Measurements from ENCODE around the gene MPP3.
"Not testable (repeated sequence)": the region's sequence is repeated elsewhere in the genome, so short reads cannot be mapped to it uniquely, and the experiment has no call there.

The MPP3 gene

GRCh38 chr17:43832976-43833829 is at the start of gene MPP3:
TSS of gene MPP3 (minus strand) at chr17:43833146. CDS start at chr17:43831906, 1,240 bp downstream.
- peak; percentile 97 for DNase-seq (ENCODE audit: low spot score)

DNA sequence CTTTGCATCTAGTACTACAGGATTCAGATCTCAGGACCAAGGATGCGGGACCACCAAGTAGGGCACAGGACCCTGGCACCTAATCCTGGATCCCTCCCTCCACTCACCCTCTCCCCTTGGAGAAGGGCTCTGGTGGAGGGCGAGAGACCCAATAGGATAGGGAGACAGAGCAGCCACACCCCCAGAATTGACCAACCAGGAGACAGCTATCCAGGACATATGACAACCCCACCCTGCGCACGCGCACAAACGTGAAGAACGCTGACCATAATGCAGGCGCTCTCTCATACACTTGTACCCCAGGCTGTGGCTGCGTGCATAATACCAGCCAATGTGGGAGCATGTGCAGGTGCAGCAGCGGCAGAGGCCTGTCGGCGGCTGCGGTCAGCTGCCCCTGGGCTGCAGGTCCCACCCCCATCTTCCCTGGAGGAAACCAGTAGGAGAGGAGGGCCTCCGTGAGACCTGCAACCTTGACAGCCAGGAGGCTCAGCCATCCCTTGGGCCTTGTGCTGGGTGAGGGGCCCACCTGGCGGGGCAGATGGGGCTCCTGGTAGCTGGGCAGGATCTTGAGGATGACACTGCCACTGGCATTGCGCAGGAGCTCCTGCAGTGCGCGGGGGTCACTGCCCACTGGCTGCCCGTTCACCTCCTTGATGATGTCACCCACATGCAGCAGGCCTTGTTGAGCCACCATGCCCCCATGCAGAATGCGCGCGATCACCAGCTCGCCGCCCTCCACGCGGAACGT is 49.0 kb upstream of the MPP3 start:
- no peak for DNase-seq (ENCODE audit: low spot score)

DNA sequence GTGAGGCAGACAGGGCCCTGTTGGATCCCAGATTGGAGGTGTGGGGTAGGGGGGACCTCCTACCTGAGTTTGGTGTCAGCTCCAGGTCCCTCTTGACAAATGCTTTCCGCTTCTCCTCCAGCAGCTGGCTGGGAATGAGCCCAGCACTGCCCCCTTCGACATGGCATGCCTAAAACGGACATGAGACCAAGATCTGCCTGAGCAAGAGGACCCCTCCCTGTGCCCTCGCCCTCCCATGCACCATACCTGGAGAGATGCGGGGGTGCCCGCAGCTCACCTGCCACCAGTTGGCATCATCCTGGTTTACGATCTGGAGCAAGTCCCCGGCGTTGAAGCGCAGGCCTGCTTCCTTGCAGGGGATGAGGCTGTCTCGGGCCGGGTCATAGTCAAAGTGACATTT is 48.2 kb upstream of the MPP3 start:
- no peak for DNase-seq (ENCODE audit: low spot score)

DNA sequence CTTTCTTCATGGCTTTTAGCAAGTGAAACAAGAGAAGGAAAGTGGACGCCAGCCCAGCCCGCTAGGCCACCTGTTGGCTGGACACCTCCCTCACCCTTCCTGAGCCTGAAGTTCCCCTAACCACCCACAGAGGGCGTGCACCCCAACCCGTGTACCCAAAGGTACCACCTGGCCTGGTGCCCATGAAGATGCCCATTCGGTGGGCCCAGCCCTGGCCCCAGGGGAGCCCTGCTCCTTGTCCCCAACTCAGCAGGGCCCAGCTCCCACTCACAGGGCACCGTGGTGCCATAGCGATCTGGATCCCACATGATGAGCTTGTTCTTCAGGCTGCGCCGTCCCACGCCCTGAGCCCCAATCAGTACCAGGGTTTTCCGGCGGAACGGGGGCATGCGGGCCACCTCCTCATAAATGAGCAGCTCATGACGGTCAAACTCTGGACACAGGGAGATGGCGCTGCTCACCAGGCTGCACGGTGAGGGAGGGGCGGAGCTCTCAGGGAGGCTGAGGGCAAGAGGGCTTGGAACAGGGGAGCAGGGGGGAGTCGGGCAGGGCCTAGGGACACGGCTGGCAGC is 47.6 kb upstream of the MPP3 start:
- DNase-seq (ENCODE audit: low spot score) = peak; percentile 48

DNA sequence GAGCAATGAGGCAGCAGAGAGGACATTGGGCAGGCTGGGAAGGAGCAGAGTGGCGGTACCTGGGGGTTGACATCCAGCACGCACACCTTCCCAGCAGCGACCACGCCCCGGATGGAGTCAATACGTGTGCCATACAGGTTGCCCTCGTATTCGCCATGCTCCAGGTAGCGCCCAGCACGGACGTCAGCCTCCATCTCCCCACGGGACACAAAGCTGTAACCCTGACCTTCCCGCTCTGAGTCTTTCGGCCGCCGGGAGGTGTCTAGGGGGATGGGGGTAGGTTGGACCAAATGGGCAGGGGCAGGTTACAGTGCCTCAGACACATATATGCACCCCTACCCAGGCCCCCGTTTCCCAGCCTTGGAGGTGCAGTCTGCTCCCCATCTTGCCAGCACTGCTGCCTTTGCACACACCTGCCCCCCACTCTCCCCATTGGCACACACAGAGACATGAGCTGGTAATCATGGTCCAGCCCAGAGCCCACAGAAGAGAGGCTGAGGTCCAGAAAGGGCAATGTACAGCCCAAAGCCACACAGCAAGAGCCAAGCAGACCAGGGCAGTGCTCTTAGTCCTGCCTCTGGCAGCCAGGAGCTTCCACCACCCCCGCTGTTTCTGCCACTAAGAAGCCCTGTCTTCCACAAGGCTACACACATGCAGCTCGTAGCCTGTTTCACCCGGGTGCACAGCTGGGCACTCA is 46.9 kb upstream of the MPP3 start:
- no peak for DNase-seq (ENCODE audit: low spot score)

DNA sequence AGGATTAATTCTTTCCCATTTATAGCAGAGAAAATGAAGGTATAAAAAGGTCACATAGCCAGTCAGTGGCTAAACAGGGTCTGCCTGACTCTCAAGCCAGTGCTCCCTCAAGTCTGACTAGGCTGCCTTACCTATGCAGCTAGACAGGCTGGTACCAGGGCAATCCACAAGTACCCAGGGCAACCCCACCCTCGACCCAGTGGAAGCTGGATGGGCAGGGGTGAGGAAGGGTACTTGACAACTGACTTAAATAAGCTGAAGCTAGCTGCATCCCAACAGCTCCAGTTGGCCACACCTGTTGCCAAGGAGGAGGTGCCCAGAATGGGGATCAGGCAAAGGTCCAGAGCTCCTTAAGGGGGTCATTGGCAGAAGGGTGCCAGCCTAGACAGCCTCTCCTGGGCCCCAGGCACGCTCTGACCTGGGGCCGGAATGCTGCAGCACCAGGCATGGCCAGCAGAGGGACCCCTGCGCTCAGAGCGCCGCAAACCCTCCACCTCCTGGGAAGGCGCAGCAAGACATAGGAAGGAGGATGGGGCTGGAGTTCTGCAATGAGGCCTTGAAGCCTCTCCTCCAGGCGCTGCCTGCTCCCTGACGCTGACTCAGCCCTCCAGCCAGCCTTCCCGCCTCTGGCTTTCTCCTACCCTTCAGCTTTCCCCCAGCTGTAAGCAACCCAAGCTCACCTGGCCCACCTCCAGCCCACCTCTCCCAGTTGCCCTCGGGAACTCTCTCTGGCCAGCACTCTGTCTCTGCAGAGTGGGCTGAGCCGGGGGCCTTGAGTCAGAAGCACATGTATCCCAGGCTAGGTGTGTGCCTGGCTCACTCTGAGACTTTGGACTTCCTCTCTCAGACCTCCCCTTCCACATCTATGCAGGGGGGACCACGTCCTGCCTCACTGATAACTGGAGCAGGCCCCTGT is 45.6 kb upstream of the MPP3 start:
- peak; percentile 95 for DNase-seq (ENCODE audit: low spot score)

DNA sequence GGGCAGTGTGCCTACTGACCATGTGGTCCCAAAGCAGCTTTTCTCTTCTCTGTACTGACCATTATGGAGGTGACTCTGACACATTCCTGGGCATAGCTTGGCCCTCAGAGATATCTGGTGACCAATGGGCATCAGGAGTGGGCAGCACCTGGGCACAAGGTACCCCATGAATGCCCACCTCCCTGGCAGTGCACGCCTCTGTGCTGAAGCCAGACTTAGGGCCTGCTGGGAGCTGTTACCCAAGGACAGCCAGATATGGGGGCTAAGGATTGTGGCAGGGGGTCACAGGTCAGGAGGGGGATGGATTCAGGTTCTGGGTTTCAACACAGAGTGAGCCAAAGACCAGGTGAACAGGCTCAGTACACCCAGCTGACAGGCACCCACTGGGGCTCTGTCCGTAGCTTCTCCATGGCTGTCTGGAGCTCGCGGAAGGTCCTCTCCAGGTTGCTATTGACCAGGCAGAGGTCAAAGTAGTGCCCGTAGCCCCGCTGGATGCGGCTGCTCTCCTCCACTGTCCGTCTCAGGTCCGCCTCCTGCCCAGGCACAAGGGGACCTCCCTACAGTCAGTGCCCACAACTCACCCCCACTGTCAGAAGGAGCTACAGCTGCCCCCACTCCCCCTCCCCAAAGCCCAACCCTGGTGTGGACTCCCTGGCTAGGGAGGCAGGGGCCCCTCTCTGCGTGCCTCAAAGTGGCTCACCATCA is 44.7 kb upstream of the MPP3 start:
- no peak for DNase-seq (ENCODE audit: low spot score)

DNA sequence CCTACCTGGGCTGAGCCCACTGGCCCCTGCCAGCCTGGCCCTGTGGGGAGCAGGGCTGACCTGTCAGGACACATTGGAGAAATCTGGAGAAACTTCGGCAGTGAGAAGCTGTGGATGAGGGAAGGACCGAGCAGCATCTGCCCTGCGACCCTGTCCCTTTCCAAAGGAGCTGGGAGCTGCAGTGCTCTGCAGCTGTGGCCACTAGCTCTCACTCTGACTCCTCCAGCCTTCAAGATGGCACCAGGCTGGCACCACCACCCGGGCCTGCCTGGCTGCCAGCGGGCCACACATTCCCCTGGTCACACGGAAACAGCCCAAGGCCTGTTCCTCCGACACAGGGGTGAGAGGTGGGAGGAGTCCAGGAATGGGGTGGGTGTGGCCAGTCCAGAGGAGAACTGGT is 44.1 kb upstream of the MPP3 start:
- DNase-seq (ENCODE audit: low spot score) = no peak

DNA sequence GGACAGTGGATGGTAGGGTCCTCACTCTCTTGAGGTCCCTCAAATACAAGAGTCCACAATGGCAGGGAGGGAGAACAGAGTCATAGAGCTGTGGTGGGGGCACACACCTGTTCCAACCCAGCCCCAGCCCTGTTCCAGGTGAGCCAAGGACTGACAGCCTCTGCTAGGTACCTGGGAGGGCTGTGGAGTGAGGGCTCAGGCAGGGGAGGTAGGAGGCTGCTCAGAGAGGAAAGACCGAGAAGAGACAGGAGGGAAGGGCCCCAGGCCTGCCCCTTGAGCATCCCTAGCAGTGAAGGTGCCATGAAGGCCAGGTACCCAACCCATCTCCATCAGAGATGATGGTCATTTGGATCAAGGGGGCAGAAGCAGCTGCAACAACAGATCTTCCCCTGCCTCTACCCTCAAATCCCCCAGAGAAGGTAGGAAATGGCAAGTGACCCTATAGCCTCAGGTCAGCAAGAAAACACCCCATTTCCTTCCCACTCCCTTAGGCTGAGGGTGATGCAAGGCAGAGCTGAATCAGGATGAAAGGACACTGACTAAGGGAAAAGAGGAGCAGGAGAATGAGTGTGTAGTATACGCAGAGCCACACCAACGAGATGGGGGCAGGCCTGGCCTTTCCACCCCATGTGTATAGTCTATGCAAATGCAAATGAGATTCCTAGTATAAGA is 42.7 kb upstream of the MPP3 start:
- no peak for DNase-seq (ENCODE audit: low spot score)

DNA sequence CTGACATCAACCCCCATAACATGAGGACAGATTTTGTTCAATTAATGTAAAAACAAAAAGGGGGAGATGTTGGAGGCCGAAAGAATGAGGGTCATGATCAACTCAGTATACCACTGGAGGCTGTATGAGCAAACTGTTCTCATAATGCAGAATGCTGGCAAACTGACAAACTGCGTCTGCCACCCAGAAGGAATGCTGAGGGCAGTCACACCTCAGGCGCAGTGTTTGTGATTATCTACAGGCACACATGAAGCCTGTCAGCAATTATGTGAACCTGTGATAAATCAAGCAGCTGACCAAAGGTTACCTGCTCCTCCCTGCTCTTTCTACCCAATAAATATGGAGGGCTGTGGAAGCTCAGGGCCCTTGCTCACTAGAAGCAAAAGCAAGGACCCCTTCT is 41.3 kb upstream of the MPP3 start:
- no peak for DNase-seq (ENCODE audit: low spot score)

DNA sequence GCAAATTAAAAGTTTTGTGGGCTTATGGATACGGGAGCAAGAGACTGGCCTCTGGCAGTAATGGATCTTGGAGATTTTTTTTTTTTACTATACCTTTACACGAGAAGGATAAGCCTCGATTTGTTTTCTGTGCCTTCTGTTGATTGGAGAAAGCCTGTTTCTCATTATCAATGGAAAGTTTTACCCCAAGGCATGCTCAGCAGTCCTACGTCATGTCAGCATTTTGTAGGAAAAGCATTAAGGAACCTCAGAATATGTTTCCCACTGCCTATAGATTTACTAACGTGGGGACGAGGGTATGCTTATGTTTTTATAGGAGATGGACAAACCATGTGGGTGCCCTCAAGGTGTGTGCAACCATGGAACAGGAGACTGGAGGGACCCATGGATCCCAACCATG is 40.9 kb upstream of the MPP3 start:
- DNase-seq (ENCODE audit: low spot score) = no peak

GRCh38 chr17:43873091-43873490 is 40.1 kb upstream of the MPP3 start:
- DNase-seq (ENCODE audit: low spot score) = no peak

DNA sequence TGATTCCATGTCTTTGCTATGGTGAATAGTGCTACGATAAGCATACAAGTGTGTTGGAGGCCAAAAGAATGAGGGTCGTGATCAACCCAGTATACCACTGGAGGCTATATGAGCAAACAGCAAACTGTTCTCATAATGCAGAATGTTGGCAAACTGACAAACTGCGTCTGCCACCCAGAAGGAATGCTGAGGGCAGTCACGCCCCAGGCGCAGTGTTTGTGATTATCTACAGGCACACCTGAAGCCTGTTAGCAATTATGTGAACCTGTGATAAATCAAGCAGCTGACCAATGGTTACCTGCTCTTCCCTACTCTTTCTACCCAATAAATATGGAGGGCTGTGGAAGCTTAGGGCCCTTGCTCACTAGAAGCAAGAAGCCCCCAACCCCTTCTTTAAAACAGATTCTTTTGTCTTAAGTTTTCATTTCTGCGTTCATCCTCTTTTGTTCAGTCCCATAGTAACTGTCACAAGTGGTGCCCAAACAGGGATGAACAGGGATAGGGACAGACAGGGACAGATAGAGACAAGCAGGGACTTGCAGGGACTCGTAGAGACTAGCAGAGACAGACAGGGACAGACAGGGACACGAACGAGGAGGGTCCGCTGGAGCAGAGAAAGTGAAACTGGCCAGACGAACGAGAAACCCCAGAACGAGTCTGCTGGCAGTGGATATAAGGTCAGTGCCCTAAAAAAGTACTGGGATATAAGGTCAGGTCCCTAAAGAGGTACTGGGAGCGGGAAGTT is 39.2 kb upstream of the MPP3 start:
- DNase-seq (ENCODE audit: low spot score) = no peak

GRCh38 chr17:43869031-43869430 is 36.1 kb upstream of the MPP3 start:
- not testable (repeated sequence) for DNase-seq (ENCODE audit: low spot score)

GRCh38 chr17:43868226-43868994 is 35.5 kb upstream of the MPP3 start:
- DNase-seq (ENCODE audit: low spot score) = no peak

- no peak for DNase-seq (ENCODE audit: low spot score)
These were observed 31.4 kb upstream of the MPP3 start for GRCh38 chr17:43864161-43864984.

DNA sequence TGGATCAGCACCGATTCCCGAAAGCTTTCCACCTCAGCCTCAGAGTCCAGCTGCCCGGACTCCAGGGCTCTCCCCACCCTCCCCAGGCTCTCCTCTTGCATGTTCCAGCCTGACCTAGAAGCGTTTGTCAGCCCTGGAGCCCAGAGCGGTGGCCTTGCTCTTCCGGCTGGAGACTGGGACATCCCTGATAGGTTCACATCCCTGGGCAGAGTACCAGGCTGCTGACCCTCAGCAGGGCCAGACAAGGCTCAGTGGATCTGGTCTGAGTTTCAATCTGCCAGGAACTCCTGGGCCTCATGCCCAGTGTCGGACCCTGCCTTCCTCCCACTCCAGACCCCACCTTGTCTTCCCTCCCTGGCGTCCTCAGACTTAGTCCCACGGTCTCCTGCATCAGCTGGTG is 29.0 kb upstream of the MPP3 start:
- DNase-seq (ENCODE audit: low spot score) = no peak

Measured in GM03348 (cell line).